A549 (cell line): ENCODE measurements around the gene FBXL13.

Experiments used
- CTCF ChIP-seq: fragments of >200 bp; sonication (Bioruptor Twin); formaldehyde crosslinking; IDR thresholded peaks from 3 replicates; pipeline ENCODE4 v1.5.1; 2016
- HEYL ChIP-seq: fragments of 250-450 bp; sonication (Bioruptor Pico); IDR thresholded peaks from 2 replicates; pipeline ENCODE4 v1.8.0; 2021; ENCODE audit warnings: mild to moderate bottlenecking, moderate library complexity
- JUN ChIP-seq, 2 experiments: fragments of >200 bp; sonication (Bioruptor Twin); formaldehyde crosslinking; IDR thresholded peaks; 2 replicates in 1 of 2; 3 replicates in 1 of 2; pipeline ENCODE4 v1.6.1; 2016 to 2017
- KDM5A ChIP-seq: fragments of 200-600 bp; sonication (generic); IDR thresholded peaks from 2 replicates; pipeline ENCODE4 v1.6.1; 2016; ENCODE audit warnings: antibody characterized with exemption, mild to moderate bottlenecking
- NPAS2 ChIP-seq: fragments of 250-450 bp; sonication (Bioruptor Pico); IDR thresholded peaks from 2 replicates; pipeline ENCODE4 v1.8.0; 2022; ENCODE audit warnings: mild to moderate bottlenecking, moderate library complexity, borderline replicate concordance
- POLR2A ChIP-seq: IDR thresholded peaks from 2 replicates; pipeline ENCODE4 v1.6.1; 2012; ENCODE audit warnings: mild to moderate bottlenecking, low read length
- USF2 ChIP-seq: fragments of 450-650 bp; IDR thresholded peaks from 2 replicates; pipeline ENCODE4 v1.6.1; 2014; ENCODE audit warnings: antibody characterized with exemption

GRCh38 chr7:103113164-103113563 lies 38.6 kb upstream of the FBXL13 start:
- no peak for TF ChIP-seq CTCF
- TF ChIP-seq KDM5A: no peak
- no peak for TF ChIP-seq JUN (IDR thresholded peaks at IDR 0.05)
- TF ChIP-seq HEYL (CRISPR knock-in tag): no peak
- TF ChIP-seq POLR2A: no peak
- no peak for TF ChIP-seq NPAS2
- no peak for TF ChIP-seq USF2
